ENCODE results near the gene TMED10.
A peak's percentile ranks its signal among the peaks of the same experiment; 100 is the strongest.

DNA sequence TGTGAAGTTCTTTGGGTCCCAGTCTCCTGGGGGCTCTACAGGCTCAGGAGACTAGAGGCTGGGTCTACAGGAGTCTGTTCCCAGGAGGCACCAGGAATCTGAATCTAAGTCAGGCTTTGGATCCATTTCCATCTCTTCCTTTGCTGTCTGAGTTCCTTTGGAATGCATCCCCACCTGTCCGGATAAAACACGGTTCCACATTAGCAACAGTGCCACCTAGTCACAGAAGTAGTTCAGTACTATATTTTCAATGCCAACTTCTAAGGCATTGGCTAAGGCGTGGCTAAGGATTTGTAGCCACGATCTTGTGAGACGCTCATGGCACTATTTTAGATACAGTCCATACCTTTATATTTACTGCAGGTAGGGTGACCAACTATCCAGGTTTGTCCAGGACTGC lies 91.9 kb downstream of the TMED10 start:
- TF ChIP-seq CTCF (conservative IDR thresholded peaks at IDR 0.05; ENCODE audit: low read depth, low read length) (peak; percentile 71), EZH2 (IDR thresholded peaks at IDR 0.05; ENCODE audit: low read length, unreplicated experiment) (no peak)
